Hepatocyte (in vitro differentiated cells): ENCODE data around the gene CD300E. TPM values are rescaled to one million over a fixed set of nuclear protein-coding genes. Genes with fewer than 3 reads are reported as not detected.
A peak's percentile ranks its signal among the peaks of the same experiment; 100 is the strongest.

Experiments
- DNase-seq: peaks from one replicate; pipeline ENCODE4 v3.0.0-alpha.2; 2016; ENCODE audit warnings: low spot score
- H2AFZ ChIP-seq: fragments of 200-600 bp; sonication (generic); 2 replicates; pipeline ENCODE4 v1.6.0; 2016; ENCODE audit warnings: antibody characterized with exemption, mild to moderate bottlenecking
- H3K27ac ChIP-seq: fragments of 200-600 bp; sonication (generic); 2 replicates; pipeline ENCODE4 v1.5.1; 2016; ENCODE audit warnings: mild to moderate bottlenecking
- H3K27me3 ChIP-seq: fragments of 200-600 bp; sonication (generic); 2 replicates; pipeline ENCODE4 v1.6.1; 2016
- H3K36me3 ChIP-seq: fragments of 200-600 bp; sonication (generic); replicated peaks from 2 replicates; pipeline ENCODE4 v1.5.1; 2016; ENCODE audit warnings: low read depth; ENCODE audit not compliant: insufficient read depth
- H3K4me1 ChIP-seq: fragments of 200-600 bp; sonication (generic); 2 replicates; pipeline ENCODE4 v1.5.1; 2016; ENCODE audit warnings: mild to moderate bottlenecking, moderate library complexity; ENCODE audit not compliant: insufficient read depth
- H3K4me2 ChIP-seq: fragments of 200-600 bp; sonication (generic); 2 replicates; pipeline ENCODE4 v1.6.0; 2016
- H3K4me3 ChIP-seq: fragments of 200-600 bp; sonication (generic); 2 replicates; pipeline ENCODE4 v1.5.1; 2016; ENCODE audit warnings: mild to moderate bottlenecking
- H3K79me2 ChIP-seq: fragments of 200-600 bp; sonication (generic); 2 replicates; pipeline ENCODE4 v1.6.0; 2017; ENCODE audit warnings: mild to moderate bottlenecking
- H3K9me2 ChIP-seq: fragments of 200-600 bp; sonication (generic); replicated peaks from 2 replicates; pipeline ENCODE4 v1.6.0; 2017; ENCODE audit warnings: mild to moderate bottlenecking; ENCODE audit not compliant: insufficient read depth
- H3K9me3 ChIP-seq: fragments of 200-600 bp; sonication (generic); 2 replicates; pipeline ENCODE4 v1.5.1; 2016; ENCODE audit warnings: low read depth, mild to moderate bottlenecking
- H4K20me1 ChIP-seq: fragments of 200-600 bp; sonication (generic); 2 replicates; pipeline ENCODE4 v1.6.0; 2016; ENCODE audit warnings: mild to moderate bottlenecking; ENCODE audit not compliant: insufficient read depth, poor library complexity, severe bottlenecking
- EZH2 ChIP-seq: fragments of 200-600 bp; sonication (generic); IDR thresholded peaks from 2 replicates; pipeline ENCODE4 v1.6.1; 2016; ENCODE audit warnings: antibody characterized with exemption, mild to moderate bottlenecking, borderline replicate concordance
- EZH2phosphoT487 ChIP-seq: fragments of 200-600 bp; sonication (generic); IDR thresholded peaks from one replicate; pipeline ENCODE4 v1.6.1; 2018; ENCODE audit warnings: antibody characterized with exemption, mild to moderate bottlenecking, low read depth, moderate library complexity; ENCODE audit not compliant: unreplicated experiment, severe bottlenecking
- WGBS: methylation state at CpG from one replicate; pipeline ENCODE4 v1.1.6; 2016; ENCODE audit warnings: low lambda C conversion rate; ENCODE audit errors: missing lambda C conversion rate; 5-methylcytosine and 5-hydroxymethylcytosine counted together
- polyA plus RNA-seq: library from polyadenylated mRNA; unstranded; fragments of >200 nt; fragmentation: Nextera tagmentation; extraction: Ambion mirVana; gene quantifications from 2 replicates; pipeline ENCODE4 v1.2.1, GENCODE V29; 2016
- total RNA-seq: library from RNA; depleted of rRNA; stranded (reverse); fragments of >200 nt; gene quantifications from 2 replicates; pipeline ENCODE4 v1.2.3, GENCODE V29; 2014
- TF ChIP-seq, protein P1 (sequence below): fragments of 200-600 bp; sonication (generic); IDR thresholded peaks from 2 replicates; pipeline ENCODE4 v1.5.1; 2016; ENCODE audit warnings: antibody characterized with exemption, mild to moderate bottlenecking; ENCODE audit not compliant: poor library complexity

Gene CD300E
- total and polyA plus RNA-seq, 2 experiments from 2014 or later = 0.03 to 0.37 TPM

DNA sequence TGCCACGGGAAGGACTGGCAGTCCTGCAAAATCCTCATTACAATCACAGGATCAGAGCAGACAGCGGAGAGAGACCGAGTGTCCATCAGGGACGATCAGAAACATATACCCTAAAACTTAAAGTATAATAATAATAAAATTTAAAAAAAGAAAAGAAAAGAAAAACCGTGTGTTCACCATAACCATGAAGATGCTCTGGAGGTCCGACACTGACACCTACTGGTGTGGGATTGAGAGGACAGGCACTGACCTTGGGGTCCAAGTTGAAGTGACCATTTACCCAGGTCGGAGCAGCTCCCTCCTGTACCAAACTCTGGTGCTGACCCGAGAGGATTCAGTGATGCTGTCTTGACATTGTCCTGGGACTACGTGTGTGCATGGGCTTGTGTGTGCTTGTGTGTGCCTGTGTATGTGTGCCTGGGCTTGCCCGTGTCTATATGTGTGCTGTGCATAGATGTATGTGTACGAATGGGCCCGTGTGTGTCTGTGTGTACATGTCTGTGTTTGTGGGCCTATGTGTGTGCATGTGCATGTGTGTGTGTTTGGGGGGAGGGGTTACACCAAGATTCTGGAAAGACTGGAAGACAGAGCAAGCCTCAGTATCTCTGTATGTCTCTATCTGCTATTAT is 21.5 kb downstream of the CD300E start:
- Histone ChIP-seq H3K79me2 (no peaks in the 10 kb centered on the region), H3K4me3 (no peak overlapping the region), H2AFZ (no peak overlapping the region), H3K9me3 (no peaks in the 10 kb centered on the region), H3K9me2 (no peaks in the 10 kb centered on the region), H3K36me3 (no peaks in the 10 kb centered on the region), H3K4me2 (no peak overlapping the region), H3K27me3 (no peaks in the 10 kb centered on the region), H4K20me1 (no peaks in the 10 kb centered on the region), H3K27ac (no peak overlapping the region), H3K4me1 (peaks cover 3% of the 10 kb centered on the region)
- TF ChIP-seq, protein P1, sequence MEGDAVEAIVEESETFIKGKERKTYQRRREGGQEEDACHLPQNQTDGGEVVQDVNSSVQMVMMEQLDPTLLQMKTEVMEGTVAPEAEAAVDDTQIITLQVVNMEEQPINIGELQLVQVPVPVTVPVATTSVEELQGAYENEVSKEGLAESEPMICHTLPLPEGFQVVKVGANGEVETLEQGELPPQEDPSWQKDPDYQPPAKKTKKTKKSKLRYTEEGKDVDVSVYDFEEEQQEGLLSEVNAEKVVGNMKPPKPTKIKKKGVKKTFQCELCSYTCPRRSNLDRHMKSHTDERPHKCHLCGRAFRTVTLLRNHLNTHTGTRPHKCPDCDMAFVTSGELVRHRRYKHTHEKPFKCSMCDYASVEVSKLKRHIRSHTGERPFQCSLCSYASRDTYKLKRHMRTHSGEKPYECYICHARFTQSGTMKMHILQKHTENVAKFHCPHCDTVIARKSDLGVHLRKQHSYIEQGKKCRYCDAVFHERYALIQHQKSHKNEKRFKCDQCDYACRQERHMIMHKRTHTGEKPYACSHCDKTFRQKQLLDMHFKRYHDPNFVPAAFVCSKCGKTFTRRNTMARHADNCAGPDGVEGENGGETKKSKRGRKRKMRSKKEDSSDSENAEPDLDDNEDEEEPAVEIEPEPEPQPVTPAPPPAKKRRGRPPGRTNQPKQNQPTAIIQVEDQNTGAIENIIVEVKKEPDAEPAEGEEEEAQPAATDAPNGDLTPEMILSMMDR = peak; percentile 70
- no peak for TF ChIP-seq EZH2phosphoT487
- WGBS = 50% methylated on average over 12 of the region's 12 CpGs
- DNase-seq = peak; percentile 61

DNA sequence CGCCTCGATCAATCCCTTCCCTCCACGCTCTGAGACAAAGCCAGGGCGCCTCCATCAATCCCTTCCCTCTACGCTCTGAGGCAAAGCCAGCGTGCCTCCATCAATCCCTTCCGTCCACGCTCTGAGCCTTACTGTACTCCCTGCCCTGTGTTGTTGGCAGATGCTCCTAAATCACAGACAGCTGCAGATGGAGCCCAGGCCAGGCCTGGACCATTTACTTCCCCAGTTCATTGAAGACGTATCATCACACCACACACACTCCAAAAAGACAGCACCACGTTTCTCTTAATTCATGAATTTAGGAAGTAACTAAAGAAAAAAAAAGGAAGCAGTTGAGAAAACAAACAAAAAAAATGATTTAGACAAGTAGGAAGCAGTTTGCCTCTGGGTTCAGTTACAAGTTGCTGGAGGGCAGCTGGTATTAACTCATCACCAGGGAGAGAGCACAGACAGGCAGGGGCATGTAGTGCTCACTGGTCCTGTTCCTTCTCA is 24.0 kb downstream of the CD300E start:
- no peaks in the 10 kb centered on the region for H3K4me1 ChIP-seq
- H3K36me3 ChIP-seq = no peaks in the 10 kb centered on the region
- H4K20me1 ChIP-seq = no peaks in the 10 kb centered on the region
- WGBS = 57% methylated on average over 10 of the region's 10 CpGs
- no peak overlapping the region for H3K27ac ChIP-seq
- H3K9me3 ChIP-seq = no peaks in the 10 kb centered on the region
- H3K27me3 ChIP-seq = no peaks in the 10 kb centered on the region
- no peaks in the 10 kb centered on the region for H3K9me2 ChIP-seq
- H3K79me2 ChIP-seq = no peaks in the 10 kb centered on the region
- no peak overlapping the region for H2AFZ ChIP-seq
- DNase-seq = no peak
- TF ChIP-seq EZH2 (no peak), EZH2phosphoT487 (no peak)
- TF ChIP-seq, protein P1 = no peak
- no peak overlapping the region for H3K4me3 ChIP-seq
- H3K4me2 ChIP-seq = no peak overlapping the region

DNA sequence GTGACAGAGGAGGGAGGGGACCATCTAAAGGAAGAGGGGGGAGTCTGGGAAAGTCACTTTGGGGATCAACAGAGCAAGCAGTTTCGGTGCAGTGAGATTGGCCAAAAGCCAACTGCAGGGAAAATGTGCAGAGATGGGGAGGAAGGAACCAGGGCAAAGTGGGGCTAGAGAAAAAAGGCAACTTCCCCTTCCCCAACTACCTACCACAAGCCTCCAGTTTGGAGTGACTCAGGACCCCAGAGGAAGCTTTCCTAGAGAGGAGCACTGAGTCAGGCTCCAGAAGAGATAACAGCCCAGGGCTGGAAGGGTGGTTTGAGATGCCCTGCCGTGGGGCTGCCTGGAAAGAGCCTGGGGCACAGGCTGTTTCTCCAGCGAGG is 24.5 kb downstream of the CD300E start:
- WGBS = 53% methylated on average over 3 of the region's 3 CpGs

More for the DNA sequence above, 24.5 kb downstream of the CD300E start:
- Histone ChIP-seq H3K36me3 (no peaks in the 10 kb centered on the region), H3K4me3 (no peak overlapping the region), H2AFZ (no peak overlapping the region), H4K20me1 (no peaks in the 10 kb centered on the region), H3K9me2 (no peaks in the 10 kb centered on the region), H3K4me1 (no peaks in the 10 kb centered on the region), H3K4me2 (no peak overlapping the region), H3K27ac (no peak overlapping the region), H3K79me2 (no peaks in the 10 kb centered on the region), H3K9me3 (no peaks in the 10 kb centered on the region), H3K27me3 (no peaks in the 10 kb centered on the region)
- no peak for DNase-seq
- TF ChIP-seq, protein P1 = no peak
- no peak for TF ChIP-seq EZH2
- no peak for TF ChIP-seq EZH2phosphoT487
